A549 (cell line): ENCODE data around the gene ZNF407. TPM values are rescaled to one million over a fixed set of nuclear protein-coding genes. Genes with fewer than 3 reads are reported as not detected.

Experiments used
- ATAC-seq, 2 experiments: fragments of 200-7000 bp in 1 of 2; fragments of >200 bp in 1 of 2; cut with Nextera tagmentation in 1 of 2; cut with Tn5 transposase in 1 of 2; 3 replicates each; pipeline versions ENCODE4 v1.8.0 to v1.9.1; 2018 to 2020; ENCODE audit warnings: mild to moderate bottlenecking in 1 of 2, moderate library complexity in 1 of 2
- CTCF ChIA-PET: fragments of 300-600 bp; sonication (Branson Sonifier 250); formaldehyde crosslinking; extraction: SDS; loops from one replicate; lab custom pipeline; 2021; ENCODE audit warnings: antibody characterized with exemption, inconsistent platforms; lab: Yijun Ruan, JAX
- POLR2A ChIA-PET: fragments of 350-600 bp; formaldehyde crosslinking; extraction: SDS; loops from one replicate; lab custom pipeline; 2021; ENCODE audit warnings: antibody characterized with exemption, inconsistent platforms; lab: Yijun Ruan, JAX
- DNase-seq, 2 experiments: peaks; one replicate each; pipeline versions ENCODE4 v3.0.0 to v3.0.0-alpha.2; 2011 to 2016; ENCODE audit warnings: low read depth in 1 of 2, low spot score in 1 of 2
- FAIRE-seq: peaks from 2 replicates; lab custom pipeline; 2011; peaks lifted over from hg19 to GRCh38; lab: Jason Lieb, UNC
- H3K27ac ChIP-seq, 2 experiments: fragments of >200 bp; sonication (Bioruptor Twin); formaldehyde crosslinking; 3 replicates each; pipeline ENCODE4 v1.5.1; 2016 to 2017
- H3K4me1 ChIP-seq: fragments of >200 bp; sonication (Bioruptor Twin); formaldehyde crosslinking; 3 replicates; pipeline ENCODE4 v1.6.1; 2016
- H3K4me2 ChIP-seq: fragments of >200 bp; sonication (Bioruptor Twin); formaldehyde crosslinking; 3 replicates; pipeline ENCODE4 v1.6.1; 2016
- H3K4me3 ChIP-seq: fragments of >200 bp; sonication (Bioruptor Twin); formaldehyde crosslinking; 3 replicates; pipeline ENCODE4 v1.5.1; 2016
- H3K9me3 ChIP-seq: fragments of >200 bp; sonication (Bioruptor Twin); formaldehyde crosslinking; 3 replicates; pipeline ENCODE4 v1.6.1; 2016
- BHLHE40 ChIP-seq: IDR thresholded peaks from 2 replicates; pipeline ENCODE4 v1.6.1; 2012; ENCODE audit warnings: low read depth, low read length, inconsistent platforms
- CHD4 ChIP-seq: fragments of 200-600 bp; sonication (generic); IDR thresholded peaks from 2 replicates; pipeline ENCODE4 v1.6.1; 2016; ENCODE audit warnings: antibody characterized with exemption, mild to moderate bottlenecking, borderline replicate concordance
- EHMT2 ChIP-seq: fragments of 200-600 bp; sonication (generic); IDR thresholded peaks from 2 replicates; pipeline ENCODE4 v1.6.1; 2016; ENCODE audit warnings: antibody characterized with exemption, low read depth, mild to moderate bottlenecking, moderate library complexity
- EP300 ChIP-seq, 2 experiments: fragments of >200 bp; sonication (Bioruptor Twin); formaldehyde crosslinking; IDR thresholded peaks; 2 replicates in 1 of 2; 3 replicates in 1 of 2; pipeline ENCODE4 v1.6.1; 2016 to 2017
- FOSB ChIP-seq: fragments of 250-450 bp; sonication (Bioruptor Pico); IDR thresholded peaks from 2 replicates; pipeline ENCODE4 v1.5.0; 2020; ENCODE audit warnings: mild to moderate bottlenecking, moderate library complexity
- FOSL2 ChIP-seq, 2 experiments: fragments of 450-650 bp in 1 of 2; fragments of >200 bp in 1 of 2; sonication (Bioruptor Twin) in 1 of 2; formaldehyde crosslinking; IDR thresholded peaks; 2 replicates each; pipeline versions ENCODE4 v1.5.0 to v1.6.1; 2016 to 2020; ENCODE audit warnings: mild to moderate bottlenecking in 1 of 2, moderate library complexity in 1 of 2
- HES2 ChIP-seq: fragments of >200 bp; sonication (Bioruptor Twin); formaldehyde crosslinking; IDR thresholded peaks from 2 replicates; pipeline ENCODE4 v1.6.1; 2016
- HEYL ChIP-seq: fragments of 250-450 bp; sonication (Bioruptor Pico); IDR thresholded peaks from 2 replicates; pipeline ENCODE4 v1.8.0; 2021; ENCODE audit warnings: mild to moderate bottlenecking, moderate library complexity
- HOXA7 ChIP-seq: fragments of 250-450 bp; sonication (Bioruptor Pico); IDR thresholded peaks from 2 replicates; pipeline ENCODE4 v1.5.0; 2020; ENCODE audit warnings: mild to moderate bottlenecking, moderate library complexity
- HOXB13 ChIP-seq: fragments of 250-450 bp; sonication (Bioruptor Pico); IDR thresholded peaks from 2 replicates; pipeline ENCODE4 v1.5.0; 2020; ENCODE audit warnings: low read depth, mild to moderate bottlenecking, moderate library complexity
- HOXB5 ChIP-seq: fragments of 250-450 bp; sonication (Bioruptor Pico); IDR thresholded peaks from 2 replicates; pipeline ENCODE4 v1.5.0; 2020; ENCODE audit warnings: mild to moderate bottlenecking, moderate library complexity
- KDM5A ChIP-seq: fragments of 200-600 bp; sonication (generic); IDR thresholded peaks from 2 replicates; pipeline ENCODE4 v1.6.1; 2016; ENCODE audit warnings: antibody characterized with exemption, mild to moderate bottlenecking
- MAZ ChIP-seq: fragments of 150-350 bp; IDR thresholded peaks from 2 replicates; pipeline ENCODE4 v1.6.1; 2014; ENCODE audit warnings: antibody characterized with exemption, low read depth, low read length, borderline replicate concordance
- MYC ChIP-seq: IDR thresholded peaks from 2 replicates; pipeline ENCODE4 v1.6.1; 2012; ENCODE audit warnings: mild to moderate bottlenecking, inconsistent platforms, low read length, improper control_type of control experiment, borderline replicate concordance
- NR3C1 ChIP-seq: fragments of >200 bp; sonication (Bioruptor Twin); formaldehyde crosslinking; IDR thresholded peaks from 3 replicates; pipeline ENCODE4 v1.6.1; 2017
- PHF8 ChIP-seq: fragments of 200-600 bp; sonication (generic); IDR thresholded peaks from 2 replicates; pipeline ENCODE4 v1.6.1; 2016; ENCODE audit warnings: low read depth, mild to moderate bottlenecking, antibody characterized with exemption, moderate library complexity, borderline replicate concordance
- POLR2A ChIP-seq: IDR thresholded peaks from 2 replicates; pipeline ENCODE4 v1.6.1; 2012; ENCODE audit warnings: mild to moderate bottlenecking, low read length
- RAD21 ChIP-seq, 2 experiments: fragments of >200 bp in 1 of 2; sonication (Bioruptor Twin) in 1 of 2; formaldehyde crosslinking in 1 of 2; IDR thresholded peaks in 1 of 2; conservative IDR thresholded peaks in 1 of 2; 2 replicates in 1 of 2; 3 replicates in 1 of 2; pipeline ENCODE4 v1.6.1; 2012 to 2018; ENCODE audit warnings: inconsistent platforms in 1 of 2
- REST ChIP-seq: fragments of 200-600 bp; sonication (generic); IDR thresholded peaks from 2 replicates; pipeline ENCODE4 v1.6.1; 2016; ENCODE audit warnings: antibody characterized with exemption, mild to moderate bottlenecking, moderate library complexity
- RFX5 ChIP-seq: fragments of 450-650 bp; IDR thresholded peaks from 2 replicates; pipeline ENCODE4 v1.7.1; 2014; ENCODE audit warnings: antibody characterized with exemption, mild to moderate bottlenecking, moderate library complexity
- RNF2 ChIP-seq: fragments of 200-600 bp; sonication (generic); IDR thresholded peaks from 2 replicates; pipeline ENCODE4 v1.6.1; 2016; ENCODE audit warnings: low read depth, mild to moderate bottlenecking, antibody characterized with exemption, moderate library complexity, borderline replicate concordance
- SMC3 ChIP-seq: fragments of >200 bp; sonication (Bioruptor Twin); formaldehyde crosslinking; IDR thresholded peaks from 3 replicates; pipeline ENCODE4 v1.6.1; 2018; ENCODE audit warnings: inconsistent platforms
- TP53 ChIP-seq: fragments of 250-450 bp; sonication (Bioruptor Pico); IDR thresholded peaks from 2 replicates; pipeline ENCODE4 v1.5.0; 2021; ENCODE audit warnings: mild to moderate bottlenecking, moderate library complexity
- USF2 ChIP-seq: fragments of 450-650 bp; IDR thresholded peaks from 2 replicates; pipeline ENCODE4 v1.6.1; 2014; ENCODE audit warnings: antibody characterized with exemption
- ZC3H11A ChIP-seq: fragments of 450-650 bp; IDR thresholded peaks from 2 replicates; pipeline ENCODE4 v1.6.1; 2014; ENCODE audit warnings: antibody characterized with exemption, mild to moderate bottlenecking
- ZFP36 ChIP-seq: fragments of 450-650 bp; IDR thresholded peaks from 2 replicates; pipeline ENCODE4 v1.6.1; 2014; ENCODE audit warnings: borderline replicate concordance; ENCODE audit not compliant: partially characterized antibody
- ZNF302 ChIP-seq: fragments of 250-450 bp; sonication (Bioruptor Pico); IDR thresholded peaks from 2 replicates; pipeline ENCODE4 v1.9.0; 2021; ENCODE audit warnings: inconsistent platforms, mild to moderate bottlenecking, moderate library complexity
- ZSCAN20 ChIP-seq: fragments of 250-450 bp; sonication (Bioruptor Pico); IDR thresholded peaks from 2 replicates; pipeline ENCODE4 v1.8.0; 2022; ENCODE audit warnings: mild to moderate bottlenecking, moderate library complexity
- WGBS: methylation state at CpG from one replicate; pipeline ENCODE4 v1.1.6; 2017; ENCODE audit errors: missing lambda C conversion rate; 5-methylcytosine and 5-hydroxymethylcytosine counted together
- polyA plus RNA-seq, 4 experiments: library from polyadenylated mRNA; depleted of rRNA in 3 of 4; stranded (reverse); fragments of >200 nt; fragmentation: RNase III in 1 of 4; extraction: RNeasy Plus Mini Kit Qiagen cat#74134 plus additional on column Dnase treatment in 1 of 4; gene quantifications; 2 replicates in 3 of 4; 3 replicates in 1 of 4; pipeline ENCODE4 v1.2.3, GENCODE V29; 2011 to 2017

Gene ZNF407
- polyA plus RNA-seq, 2 of the 4 experiments (the other 2 are of a cell fraction), result 2.5 to 3.0 TPM

GRCh38 chr18:74766251-74766650 lies 168.6 kb downstream of the ZNF407 start:
- 93% methylated on average over 3 of the region's 3 CpGs for WGBS
- ChIA-PET POLR2A (no interaction called here), CTCF (interaction anchor here (1.0 kb wide), 1 partner anchor 95 kb away, joined by 3 read pairs; no protein-coding TSS in a partner anchor)

GRCh38 chr18:74768096-74768495 lies 170.4 kb downstream of the ZNF407 start:
- no peak for TF ChIP-seq NR3C1
- TF ChIP-seq KDM5A, result no peak
- H3K4me1 ChIP-seq, result no peaks in the 10 kb centered on the region
- H3K4me3 ChIP-seq, result no peak overlapping the region
- no peaks in the 10 kb centered on the region for H3K9me3 ChIP-seq
- POLR2A ChIA-PET, result no interaction called here
- H3K4me2 ChIP-seq, result no peak overlapping the region
- WGBS, result 93% methylated on average over 2 of the region's 2 CpGs
- no peak for ATAC-seq
- FAIRE-seq, result no peak
- CTCF ChIA-PET, result no interaction called here
- H3K27ac ChIP-seq, result no peak overlapping the region
- no peak for DNase-seq

More at GRCh38 chr18:74766251-74766650, 168.6 kb downstream of the ZNF407 start:
- H3K9me3 ChIP-seq, result no peaks in the 10 kb centered on the region
- FAIRE-seq (no peak), DNase-seq (no peak), ATAC-seq (no peak)
- H3K4me1 ChIP-seq, result no peaks in the 10 kb centered on the region
- no peak overlapping the region for H3K27ac ChIP-seq
- H3K4me3 ChIP-seq, result no peak overlapping the region
- H3K4me2 ChIP-seq, result no peak overlapping the region
- TF ChIP-seq EP300 (IDR thresholded peaks at IDR 0.05), result no peak
- TF ChIP-seq HEYL (CRISPR knock-in tag), result no peak
- no peak for TF ChIP-seq ZNF302
- TF ChIP-seq HOXA7, result no peak
- TF ChIP-seq RAD21 (conservative IDR thresholded peaks at IDR 0.05 in 1 of 2, IDR thresholded peaks at IDR 0.05 in 1 of 2), result no peak
- no peak for TF ChIP-seq ZSCAN20 (CRISPR knock-in tag)
- no peak for TF ChIP-seq KDM5A
- TF ChIP-seq POLR2A, result no peak
- TF ChIP-seq FOSL2 (IDR thresholded peaks at IDR 0.05), result no peak
- no peak for TF ChIP-seq FOSL2 (CRISPR knock-in tag; IDR thresholded peaks at IDR 0.05)
- TF ChIP-seq CHD4, result no peak
- TF ChIP-seq RFX5, result no peak
- no peak for TF ChIP-seq TP53 (CRISPR knock-in tag)
- TF ChIP-seq BHLHE40, result no peak
- no peak for TF ChIP-seq ZFP36
- no peak for TF ChIP-seq FOSB (CRISPR knock-in tag)
- TF ChIP-seq MYC, result no peak

GRCh38 chr18:74773171-74773624 lies 175.5 kb downstream of the ZNF407 start:
- CTCF ChIA-PET, result no interaction called here
- no peak overlapping the region for H3K4me2 ChIP-seq
- H3K4me1 ChIP-seq, result no peaks in the 10 kb centered on the region
- H3K9me3 ChIP-seq, result no peaks in the 10 kb centered on the region
- H3K4me3 ChIP-seq, result no peak overlapping the region
- no peak overlapping the region for H3K27ac ChIP-seq
- ATAC-seq, result no peak
- POLR2A ChIA-PET, result no interaction called here
- TF ChIP-seq PHF8 (no peak), USF2 (no peak), EHMT2 (no peak), ZFP36 (no peak), HOXB5 (no peak), HES2 (no peak), HOXA7 (no peak), EP300 (IDR thresholded peaks at IDR 0.05) (no peak), RAD21 (conservative IDR thresholded peaks at IDR 0.05 in 1 of 2, IDR thresholded peaks at IDR 0.05 in 1 of 2) (no peak), HOXB13 (CRISPR knock-in tag) (no peak), FOSL2 (IDR thresholded peaks at IDR 0.05) (no peak), FOSL2 (CRISPR knock-in tag; IDR thresholded peaks at IDR 0.05) (no peak), ZC3H11A (no peak), MYC (no peak), REST (no peak), SMC3 (no peak), RNF2 (no peak), KDM5A (no peak), MAZ (no peak)
- no peak for DNase-seq
- FAIRE-seq, result no peak
- 94% methylated on average over 3 of the region's 3 CpGs for WGBS
